AG04449 (cell line): ENCODE measurements around the gene NOD1.

Experiments
- CTCF ChIA-PET: fragments of 350-600 bp; formaldehyde crosslinking; extraction: SDS; loops from one replicate; lab custom pipeline; 2021; ENCODE audit warnings: antibody characterized with exemption; lab: Yijun Ruan, JAX
- POLR2A ChIA-PET: fragments of 400-600, 350-600 bp; formaldehyde crosslinking; extraction: SDS; loops from one replicate; lab custom pipeline; 2020; ENCODE audit warnings: antibody characterized with exemption, inconsistent platforms; lab: Yijun Ruan, JAX
- DNase-seq: peaks from one replicate; pipeline ENCODE4 v3.0.0-alpha.2; 2010; ENCODE audit warnings: low read depth, low spot score
- H3K4me3 ChIP-seq: 2 replicates; pipeline ENCODE4 v1.5.1; 2011; ENCODE audit warnings: low read depth, mild to moderate bottlenecking, control low read depth, low read length
- CTCF ChIP-seq: IDR thresholded peaks from one replicate; pipeline ENCODE4 v1.5.1; 2011; ENCODE audit warnings: mild to moderate bottlenecking, moderate library complexity, low read length, control low read depth, inconsistent platforms; ENCODE audit not compliant: insufficient read depth; ENCODE audit errors: missing control alignments

Gene NOD1

GRCh38 chr7:30469303-30469702, 9.3 kb downstream of the NOD1 start:
- POLR2A ChIA-PET, result interaction anchor here (1.0 to 1.7 kb wide), 2 partner anchors 9 to 10 kb away, joined by 3 to 14 read pairs; partner anchors contain the start of gene NOD1
- TF ChIP-seq CTCF, result peak; percentile 72
- CTCF ChIA-PET, result interaction anchor here (0.6 to 2.1 kb wide), 13 partner anchors 9 to 334 kb away, joined by 3 to 38 read pairs (median 4); partner anchors contain the start of genes MTURN and NOD1
- DNase-seq, result peak; percentile 100
- H3K4me3 ChIP-seq, result peak overlapping the region; percentile 10; the same call in 1 of the 2 replicates

GRCh38 chr7:30468791-30469190, 9.8 kb downstream of the NOD1 start:
- no peak for TF ChIP-seq CTCF
- ChIA-PET CTCF (interaction anchor here (0.6 to 2.1 kb wide), 13 partner anchors 9 to 334 kb away, joined by 3 to 38 read pairs (median 4); partner anchors contain the start of genes MTURN and NOD1), POLR2A (interaction anchor here (1.0 to 1.7 kb wide), 2 partner anchors 9 to 10 kb away, joined by 3 to 14 read pairs; partner anchors contain the start of gene NOD1)
- no peak for DNase-seq
- peak overlapping the region; percentile 10; the same call in 1 of the 2 replicates for H3K4me3 ChIP-seq

- ChIA-PET POLR2A (no interaction called here), CTCF (interaction anchor here (0.9 to 1.5 kb wide), 2 partner anchors 43 to 115 kb away, joined by 3 to 5 read pairs; no protein-coding TSS in a partner anchor)
- H3K4me3 ChIP-seq, result no peak overlapping the region
- no peak for TF ChIP-seq CTCF
- no peak for DNase-seq
These were observed 10.5 kb downstream of the NOD1 start for GRCh38 chr7:30468041-30468440.

- POLR2A ChIA-PET, result no interaction called here
- DNase-seq, result no peak
- TF ChIP-seq CTCF, result no peak
- CTCF ChIA-PET, result no interaction called here
- no peak overlapping the region for H3K4me3 ChIP-seq
These were observed 11.3 kb downstream of the NOD1 start for GRCh38 chr7:30467271-30467670.

- H3K4me3 ChIP-seq, result no peak overlapping the region
- ChIA-PET CTCF (interaction anchor here (1.2 to 3.6 kb wide), 2 partner anchors 12 to 13 kb away, joined by 3 to 15 read pairs; partner anchors contain the start of gene NOD1), POLR2A (interaction anchor here (1.3 kb wide), 1 partner anchor 12 kb away, joined by 4 read pairs; no protein-coding TSS in a partner anchor)
- TF ChIP-seq CTCF, result no peak
- no peak for DNase-seq
These were observed 12.3 kb downstream of the NOD1 start for GRCh38 chr7:30466266-30466665.

- TF ChIP-seq CTCF, result no peak
- CTCF ChIA-PET, result interaction anchor here (1.0 to 3.6 kb wide), 3 partner anchors 11 to 45 kb away, joined by 3 to 15 read pairs (median 3); partner anchors contain the start of gene NOD1
- H3K4me3 ChIP-seq, result no peak overlapping the region
- POLR2A ChIA-PET, result interaction anchor here (1.3 kb wide), 1 partner anchor 12 kb away, joined by 4 read pairs; no protein-coding TSS in a partner anchor
- no peak for DNase-seq
These were observed 12.8 kb downstream of the NOD1 start for GRCh38 chr7:30465811-30466180.
